Measurements from ENCODE around the gene GDAP2. TPM values are rescaled to one million over a fixed set of nuclear protein-coding genes. Genes with fewer than 3 reads are reported as not detected.

GDAP2 gene
- total RNA-seq, 4 donors from 2014 or later, result 38.7 to 48.9 (median 47.6) TPM

DNA sequence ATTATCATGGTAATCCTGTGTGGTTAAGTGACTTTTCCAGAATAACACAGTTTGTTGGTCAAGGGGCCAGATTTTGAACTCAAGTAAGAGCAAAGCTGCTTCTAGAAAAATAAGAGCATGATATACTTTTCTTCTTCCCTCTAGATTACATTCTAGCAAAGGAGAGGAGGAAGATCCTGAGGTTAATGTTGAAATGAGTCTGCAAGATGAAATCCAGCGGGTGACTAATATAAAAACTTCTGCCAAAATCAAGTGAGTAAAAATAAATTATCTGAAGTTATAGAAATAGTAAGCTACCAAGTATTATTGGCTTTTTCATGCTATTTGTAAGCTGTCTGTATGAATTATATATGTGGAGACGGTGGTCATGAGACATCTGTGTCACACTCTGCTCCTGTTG, 12.9 kb upstream of the GDAP2 start:
- DNase-seq, result no peak
- intact Hi-C loops (cut with DNase I), result no loop called here
- Histone ChIP-seq H3K27me3 (no peaks in the 10 kb centered on the region), H3K36me3 (peaks cover 50 to 65% of the 10 kb centered on the region in 2 donors), H3K4me3 (replicated peaks in 1 of 3) (no peak overlapping the region), H3K9me3 (no peaks in the 10 kb centered on the region), H3K27ac (no peak overlapping the region), H3K4me1 (no peaks in the 10 kb centered on the region)
- 94 to 96% methylated on average over 2 of the region's 2 CpGs for WGBS, 2 donors
- TF ChIP-seq, protein P1, sequence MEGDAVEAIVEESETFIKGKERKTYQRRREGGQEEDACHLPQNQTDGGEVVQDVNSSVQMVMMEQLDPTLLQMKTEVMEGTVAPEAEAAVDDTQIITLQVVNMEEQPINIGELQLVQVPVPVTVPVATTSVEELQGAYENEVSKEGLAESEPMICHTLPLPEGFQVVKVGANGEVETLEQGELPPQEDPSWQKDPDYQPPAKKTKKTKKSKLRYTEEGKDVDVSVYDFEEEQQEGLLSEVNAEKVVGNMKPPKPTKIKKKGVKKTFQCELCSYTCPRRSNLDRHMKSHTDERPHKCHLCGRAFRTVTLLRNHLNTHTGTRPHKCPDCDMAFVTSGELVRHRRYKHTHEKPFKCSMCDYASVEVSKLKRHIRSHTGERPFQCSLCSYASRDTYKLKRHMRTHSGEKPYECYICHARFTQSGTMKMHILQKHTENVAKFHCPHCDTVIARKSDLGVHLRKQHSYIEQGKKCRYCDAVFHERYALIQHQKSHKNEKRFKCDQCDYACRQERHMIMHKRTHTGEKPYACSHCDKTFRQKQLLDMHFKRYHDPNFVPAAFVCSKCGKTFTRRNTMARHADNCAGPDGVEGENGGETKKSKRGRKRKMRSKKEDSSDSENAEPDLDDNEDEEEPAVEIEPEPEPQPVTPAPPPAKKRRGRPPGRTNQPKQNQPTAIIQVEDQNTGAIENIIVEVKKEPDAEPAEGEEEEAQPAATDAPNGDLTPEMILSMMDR (IDR thresholded peaks at IDR 0.05), result no peak
- TF ChIP-seq POLR2A (IDR thresholded peaks at IDR 0.05), result no peak

DNA sequence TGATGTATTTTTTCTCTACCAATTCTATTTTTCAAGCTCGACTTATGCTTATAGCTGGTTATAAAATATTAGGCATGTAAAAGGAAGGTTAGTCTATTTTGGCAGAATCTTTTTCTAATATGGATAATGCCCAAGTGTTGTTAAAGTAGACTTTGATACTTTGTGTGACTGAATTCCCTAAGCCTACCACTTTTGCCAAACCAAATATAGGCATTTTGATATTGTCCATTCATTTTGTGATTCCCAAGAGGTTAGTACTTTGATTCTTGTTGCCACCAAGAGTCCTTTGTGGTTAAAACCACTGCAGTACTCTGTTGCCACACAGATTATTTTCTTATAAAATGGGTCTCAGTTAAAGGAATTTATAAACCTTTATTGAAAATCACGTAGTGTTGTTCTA, 4.3 kb upstream of the GDAP2 start:
- Histone ChIP-seq H3K9me3 (no peaks in the 10 kb centered on the region), H3K4me3 (replicated peaks in 1 of 3) (no peak overlapping the region), H3K27me3 (no peaks in the 10 kb centered on the region), H3K27ac (no peak overlapping the region), H3K4me1 (peaks cover 0 to 16% of the 10 kb centered on the region in 2 donors), H3K36me3 (peaks cover 6 to 14% of the 10 kb centered on the region in 2 donors)
- no peak for TF ChIP-seq POLR2A (IDR thresholded peaks at IDR 0.05)
- TF ChIP-seq, protein P1 (IDR thresholded peaks at IDR 0.05), result no peak
- intact Hi-C loops (cut with DNase I), result no loop called here
- no peak for DNase-seq
- 93 to 96% methylated on average over 2 of the region's 2 CpGs for WGBS, 2 donors

DNA sequence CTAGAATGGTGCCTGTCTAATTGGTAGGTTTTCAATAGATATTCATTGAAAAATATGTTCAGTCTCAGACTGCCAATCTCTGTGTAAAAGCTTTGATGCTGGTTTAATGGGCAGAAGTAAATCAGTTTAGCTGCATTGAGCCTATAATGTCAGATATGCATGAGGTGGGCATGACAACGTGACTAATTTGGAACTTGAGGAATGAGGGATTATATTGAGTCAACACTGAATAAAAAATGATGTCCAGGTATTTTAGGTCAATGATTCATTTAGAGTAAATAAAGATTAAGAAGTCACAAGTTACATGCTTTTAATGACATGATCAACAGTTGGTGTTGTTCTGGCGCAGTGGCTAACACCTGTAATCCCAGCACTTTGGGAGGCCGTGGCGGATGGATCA, 3.2 kb upstream of the GDAP2 start:
- H3K9me3 ChIP-seq, result no peaks in the 10 kb centered on the region
- TF ChIP-seq POLR2A (IDR thresholded peaks at IDR 0.05), result no peak
- TF ChIP-seq, protein P1 (IDR thresholded peaks at IDR 0.05), result no peak
- no peak for DNase-seq
- no peak overlapping the region for H3K4me3 ChIP-seq (replicated peaks in 1 of 3)
- WGBS, 2 donors, result 93 to 98% methylated on average over 4 of the region's 4 CpGs
- intact Hi-C loops (cut with DNase I), result no loop called here
- H3K4me1 ChIP-seq, result peaks cover 9 to 23% of the 10 kb centered on the region in 2 donors
- H3K36me3 ChIP-seq, result peaks cover 0 to 3% of the 10 kb centered on the region in 2 donors
- H3K27ac ChIP-seq, result no peak overlapping the region
- H3K27me3 ChIP-seq, result no peaks in the 10 kb centered on the region

DNA sequence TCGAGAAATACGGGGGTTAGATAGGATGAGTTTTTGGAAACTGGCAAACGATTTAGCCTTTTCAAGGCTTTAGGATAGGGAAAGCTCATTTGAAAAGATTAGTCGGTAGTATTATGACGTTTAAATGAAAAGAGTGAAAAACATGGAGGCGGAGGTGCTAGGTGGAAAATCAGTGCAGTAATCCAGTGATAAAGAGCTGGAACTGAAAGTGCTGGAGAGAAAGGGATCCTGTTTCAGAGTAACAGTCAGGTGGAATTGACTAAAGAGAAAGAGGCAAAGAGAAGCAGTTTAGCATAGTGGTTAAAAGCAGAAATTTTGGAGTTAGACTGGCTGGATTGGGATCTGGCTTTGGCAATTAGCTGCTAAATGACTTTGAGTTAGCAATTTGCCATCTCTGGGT, 1.1 kb upstream of the GDAP2 start:
- no peaks in the 10 kb centered on the region for H3K27me3 ChIP-seq
- no peak overlapping the region for H3K27ac ChIP-seq
- no peak for DNase-seq
- H3K36me3 ChIP-seq, result no peaks in the 10 kb centered on the region
- no peaks in the 10 kb centered on the region for H3K9me3 ChIP-seq
- no peak for TF ChIP-seq POLR2A (IDR thresholded peaks at IDR 0.05)
- TF ChIP-seq, protein P1 (IDR thresholded peaks at IDR 0.05), result no peak
- H3K4me1 ChIP-seq, result peaks cover 9 to 23% of the 10 kb centered on the region in 2 donors
- peak overlapping the region; percentile 70 to 92 (median 92) for H3K4me3 ChIP-seq (replicated peaks in 1 of 3)
- WGBS, 2 donors, result 8% methylated on average over 6 of the region's 6 CpGs
- intact Hi-C loops (cut with DNase I), result no loop called here

DNA sequence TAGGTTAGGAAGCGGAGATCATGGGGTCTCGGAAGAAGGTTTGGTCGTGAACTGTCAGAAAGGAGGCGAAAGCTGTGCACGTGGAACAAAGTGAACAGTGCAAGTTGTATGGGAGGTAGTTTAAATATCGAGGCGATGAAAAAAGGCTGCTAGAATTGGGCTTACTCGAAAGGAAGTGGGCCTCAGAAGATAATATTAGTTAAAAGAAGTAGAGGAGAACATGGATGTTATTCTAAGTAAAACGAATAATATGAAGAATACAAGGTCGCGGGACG, 689 bp upstream of the GDAP2 start:
- H3K36me3 ChIP-seq, result no peaks in the 10 kb centered on the region
- TF ChIP-seq, protein P1 (IDR thresholded peaks at IDR 0.05), result no peak
- no peak for TF ChIP-seq POLR2A (IDR thresholded peaks at IDR 0.05)
- no peak overlapping the region for H3K27ac ChIP-seq
- intact Hi-C loops (cut with DNase I), result no loop called here
- no peaks in the 10 kb centered on the region for H3K27me3 ChIP-seq
- H3K4me3 ChIP-seq (replicated peaks in 1 of 3), result peak overlapping the region; percentile 70 to 92 (median 92)
- 1 to 2% methylated on average over 12 of the region's 12 CpGs for WGBS, 2 donors
- peaks cover 9 to 23% of the 10 kb centered on the region in 2 donors for H3K4me1 ChIP-seq
- DNase-seq, result no peak
- H3K9me3 ChIP-seq, result no peaks in the 10 kb centered on the region

All from thyroid gland (tissue), 4 donors.